B cell (primary cell): Measurements from ENCODE around the gene APOL2. TPM values are rescaled to one million over a fixed set of nuclear protein-coding genes. Genes with fewer than 3 reads are reported as not detected.

Experiments used
- ATAC-seq: fragments of 200-7000 bp; cut with Tn5 transposase; one replicate; pipeline ENCODE4 v1.10.0; 2021; ENCODE audit warnings: low read depth, mild to moderate bottlenecking, moderate number of reproducible peaks, moderate library complexity
- CTCF ChIA-PET: fragments of 350-600 bp; sonication (Branson Sonifier 250); formaldehyde crosslinking; loops from one replicate; lab custom pipeline; 2021; ENCODE audit warnings: antibody characterized with exemption, inconsistent platforms; lab: Charles Lee
- POLR2A ChIA-PET: fragments of 350-600 bp; sonication (Branson Sonifier 250); formaldehyde crosslinking; loops from one replicate; lab custom pipeline; 2021; ENCODE audit warnings: antibody characterized with exemption; lab: Charles Lee
- DNase-seq: peaks from one replicate; pipeline ENCODE4 v3.0.0; 2013
- H2AFZ ChIP-seq: 2 replicates; pipeline ENCODE4 v1.6.1; 2012; ENCODE audit warnings: mild to moderate bottlenecking, low read depth, low read length; ENCODE audit not compliant: insufficient read depth, poor library complexity, severe bottlenecking
- H3K27ac ChIP-seq, 2 donors: 1 replicate in 1 of 2; 2 replicates in 1 of 2; pipeline ENCODE4 v1.5.1; 2012 to 2013; ENCODE audit warnings: low read length in 2 of 2, mild to moderate bottlenecking in 2 of 2, moderate library complexity in 1 of 2
- H3K27me3 ChIP-seq, 4 experiments: fragments of 200-600 bp in 1 of 4; sonication (generic) in 1 of 4; replicated peaks in 1 of 4; 1 replicate in 2 of 4; 2 replicates in 2 of 4; pipeline versions ENCODE4 v1.6.1 to v1.7.0; 2013 to 2016; ENCODE audit warnings: low read length in 3 of 4, mild to moderate bottlenecking in 2 of 4, mixed read lengths in 1 of 4, moderate library complexity in 1 of 4; ENCODE audit not compliant: insufficient read depth in 4 of 4, control insufficient read depth in 3 of 4; ENCODE audit errors: control extremely low read depth in 1 of 4
- H3K36me3 ChIP-seq, 2 experiments: replicated peaks in 1 of 2; 1 replicate in 1 of 2; 2 replicates in 1 of 2; pipeline versions ENCODE4 v1.6.1 to v1.7.1; 2013; ENCODE audit warnings: low read length in 1 of 2; ENCODE audit not compliant: insufficient read depth in 2 of 2, control insufficient read depth in 1 of 2; ENCODE audit errors: control extremely low read depth in 1 of 2, extremely low read depth in 1 of 2
- H3K4me1 ChIP-seq, 2 donors: fragments of 200-600 bp in 1 of 2; sonication (generic) in 1 of 2; 1 replicate in 1 of 2; 2 replicates in 1 of 2; pipeline versions ENCODE4 v1.5.1 to v1.6.1; 2013 to 2017; ENCODE audit warnings: low read length in 2 of 2; ENCODE audit not compliant: control insufficient read depth in 2 of 2, insufficient read depth in 2 of 2
- H3K4me2 ChIP-seq: replicated peaks from 2 replicates; pipeline ENCODE3; 2012; ENCODE audit warnings: mild to moderate bottlenecking, low read depth, low read length; ENCODE audit not compliant: poor library complexity, severe bottlenecking
- H3K4me3 ChIP-seq, 5 experiments: fragments of 200-600 bp in 1 of 5; sonication (generic) in 1 of 5; 1 replicate in 3 of 5; 2 replicates in 2 of 5; pipeline versions ENCODE4 v1.5.1 to v1.7.0; 2011 to 2016; ENCODE audit warnings: low read length in 4 of 5, mild to moderate bottlenecking in 4 of 5, low read depth in 2 of 5, control low read depth in 1 of 5, moderate library complexity in 1 of 5; ENCODE audit not compliant: insufficient read depth in 1 of 5; ENCODE audit errors: control extremely low read depth in 1 of 5, extremely low read depth in 1 of 5
- H3K79me2 ChIP-seq: fragments of 200-600 bp; sonication (generic); one replicate; pipeline ENCODE4 v1.6.0; 2016; ENCODE audit warnings: low read length; ENCODE audit not compliant: control insufficient read depth, insufficient read depth
- H3K9ac ChIP-seq: fragments of 200-600 bp; sonication (generic); 2 replicates; pipeline ENCODE4 v1.6.1; 2017; ENCODE audit warnings: mild to moderate bottlenecking, low read length, moderate library complexity
- H3K9me3 ChIP-seq, 3 donors: one replicate each; pipeline versions ENCODE4 v1.6.1 to v1.7.1; 2013; ENCODE audit warnings: low read length in 2 of 3; ENCODE audit not compliant: control insufficient read depth in 2 of 3, insufficient read depth in 1 of 3; ENCODE audit errors: control extremely low read depth in 1 of 3
- H4K20me1 ChIP-seq: 2 replicates; pipeline ENCODE4 v1.6.0; 2012; ENCODE audit warnings: mild to moderate bottlenecking, low read length; ENCODE audit not compliant: insufficient read depth, control insufficient read depth, poor library complexity, severe bottlenecking
- H3K27ac Mint-ChIP-seq: one replicate; pipeline ENCODE4 v1.8.0; 2021; ENCODE audit warnings: mixed read lengths
- H3K27me3 Mint-ChIP-seq: one replicate; pipeline ENCODE4 v1.8.0; 2021; ENCODE audit warnings: mixed read lengths
- H3K4me1 Mint-ChIP-seq: one replicate; pipeline ENCODE4 v1.8.0; 2021; ENCODE audit warnings: mixed read lengths
- H3K4me3 Mint-ChIP-seq: one replicate; pipeline ENCODE4 v1.8.0; 2021; ENCODE audit warnings: mixed read lengths
- H3K9me3 Mint-ChIP-seq: one replicate; pipeline ENCODE4 v1.8.0; 2022; ENCODE audit warnings: mixed read lengths; ENCODE audit not compliant: insufficient read depth
- CTCF ChIP-seq: fragments of 200-600 bp; IDR thresholded peaks from one replicate; pipeline ENCODE4 v1.8.0; 2022; ENCODE audit warnings: antibody characterized with exemption, mild to moderate bottlenecking
- EZH2 ChIP-seq: IDR thresholded peaks from 2 replicates; pipeline ENCODE4 v1.6.1; 2012; ENCODE audit warnings: borderline replicate concordance, low read depth, mild to moderate bottlenecking, moderate library complexity, low read length; ENCODE audit not compliant: insufficient read depth, poor library complexity, severe bottlenecking
- WGBS: methylation state at CpG from one replicate; pipeline ENCODE4 v1.1.5; 2013; ENCODE audit warnings: missing lambda C conversion rate; ENCODE audit not compliant: insufficient coverage; 5-methylcytosine and 5-hydroxymethylcytosine counted together
- intact Hi-C: fragments of 100-400 bp; cut with micrococcal nuclease; formaldehyde crosslinking; loops from one replicate; pipeline ENCODE4 v1.10.0; 2022
- polyA plus RNA-seq: library from polyadenylated mRNA; depleted of rRNA; stranded (reverse); fragments of >200 nt; gene quantifications from 2 replicates; pipeline ENCODE4 v1.2.3, GENCODE V29; 2012
- total RNA-seq, 2 donors: library from RNA; stranded (reverse); fragments of 120-200 nt in 1 of 2; gene quantifications; 1 replicate in 1 of 2; 2 replicates in 1 of 2; pipeline versions ENCODE4 v1.2.3 to v1.2.4, GENCODE V29; 2013 to 2022

The APOL2 gene
- total and polyA plus RNA-seq, 2 donors (not counting 1 experiment from before 2014, with no cell fraction given): 29.4 to 60.6 TPM

DNA sequence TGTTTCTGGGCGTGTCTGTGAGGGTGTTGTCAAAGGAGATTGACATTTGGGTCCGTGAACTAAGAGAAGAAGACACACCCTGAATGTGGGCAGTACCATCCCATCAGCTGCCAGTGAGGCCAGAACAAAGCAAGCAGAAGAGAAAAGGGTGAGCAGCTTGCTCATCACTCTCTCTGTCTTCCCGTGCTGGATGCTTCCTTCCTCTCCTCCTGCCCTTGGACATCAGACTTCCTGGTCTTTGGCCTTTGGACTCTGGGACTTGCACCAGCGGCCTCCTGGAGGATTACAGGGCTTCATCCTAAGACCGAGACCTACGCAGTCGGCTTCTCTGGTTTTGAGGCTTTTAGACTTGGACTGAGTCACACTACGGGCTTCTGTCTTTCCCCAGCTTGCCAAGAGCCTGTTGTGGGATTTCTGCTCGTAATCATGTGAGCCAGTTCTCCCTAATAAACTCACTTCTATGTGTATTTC, 18.8 kb downstream of the APOL2 start:
- peaks cover 0 to 3% of the 10 kb centered on the region in 2 experiments for H3K36me3 ChIP-seq
- ChIA-PET POLR2A (no interaction called here), CTCF (interaction anchor here (0.6 to 2.8 kb wide), 4 partner anchors 26 to 266 kb away, joined by 3 to 8 read pairs (median 4); no protein-coding TSS in a partner anchor)
- Mint-ChIP-seq H3K4me1 (peaks cover 5% of the 10 kb centered on the region), H3K27me3 (peaks cover 24% of the 10 kb centered on the region), H3K4me3 (no peak overlapping the region), H3K27ac (no peak overlapping the region), H3K9me3 (no peaks in the 10 kb centered on the region)
- H2AFZ ChIP-seq: no peak overlapping the region
- WGBS: 79% methylated on average over 7 of the region's 9 CpGs
- ATAC-seq (no peak), DNase-seq (no peak)
- no peak overlapping the region for H3K4me2 ChIP-seq
- no peak overlapping the region for H3K27ac ChIP-seq
- intact Hi-C loops: loop anchor here (5.0 kb wide), 1 partner anchor 73 kb away; no protein-coding TSS in a partner anchor
- no peak overlapping the region for H3K4me3 ChIP-seq
- no peaks in the 10 kb centered on the region for H3K79me2 ChIP-seq
- no peaks in the 10 kb centered on the region for H4K20me1 ChIP-seq
- no peaks in the 10 kb centered on the region for H3K9me3 ChIP-seq
- TF ChIP-seq CTCF (no peak), EZH2 (no peak)
- H3K27me3 ChIP-seq: peaks cover 0 to 4% (median 0%) of the 10 kb centered on the region in 4 experiments
- H3K9ac ChIP-seq: no peak overlapping the region
- no peaks in the 10 kb centered on the region for H3K4me1 ChIP-seq

- DNase-seq (no peak), ATAC-seq (no peak)
- Histone ChIP-seq H3K9me3 (no peaks in the 10 kb centered on the region), H3K79me2 (no peaks in the 10 kb centered on the region), H3K36me3 (no peaks in the 10 kb centered on the region), H3K4me3 (no peak overlapping the region), H3K4me2 (no peak overlapping the region), H3K27me3 (peaks cover 0 to 4% (median 0%) of the 10 kb centered on the region in 4 experiments), H2AFZ (no peak overlapping the region), H4K20me1 (no peaks in the 10 kb centered on the region), H3K9ac (no peak overlapping the region), H3K4me1 (no peaks in the 10 kb centered on the region), H3K27ac (no peak overlapping the region)
- ChIA-PET POLR2A (no interaction called here), CTCF (no interaction called here)
- Mint-ChIP-seq H3K27me3 (peaks cover 27% of the 10 kb centered on the region), H3K4me1 (peaks cover 5% of the 10 kb centered on the region), H3K27ac (no peak overlapping the region), H3K4me3 (no peak overlapping the region), H3K9me3 (no peaks in the 10 kb centered on the region)
- WGBS: 60% methylated on average over 2 of the region's 7 CpGs
- TF ChIP-seq CTCF (no peak), EZH2 (no peak)
- intact Hi-C loops: no loop called here
These were observed 20.6 kb downstream of the APOL2 start for GRCh38 chr22:36218648-36219193.
